ENCODE data around the gene BIRC5.

- TF ChIP-seq CTCF (IDR thresholded peaks at IDR 0.05) (peak; percentile 99), REST (IDR thresholded peaks at IDR 0.05; ENCODE audit: insufficient read depth in 1 of 2, low read depth in 2 of 2, low read length in 1 of 2) (no peak), POLR2AphosphoS5 (IDR thresholded peaks at IDR 0.05; ENCODE audit: low read depth, low read length) (peak; percentile 65), SIN3A (IDR thresholded peaks at IDR 0.05; ENCODE audit: borderline replicate concordance, insufficient read depth, low read depth, low read length) (no peak), TCF7L2 (IDR thresholded peaks at IDR 0.05; ENCODE audit: low read depth, low read length) (no peak)
Observed at GRCh38 chr17:78176548-78177025, 37.5 kb upstream of the BIRC5 start.
